Measurements from ENCODE around the gene LIX1. TPM values are rescaled to one million over a fixed set of nuclear protein-coding genes. Genes with fewer than 3 reads are reported as not detected.

Gene LIX1
- total and polyA plus RNA-seq, 8 donors: 0.12 to 1.8 (median 1.3) TPM; not detected in 3

DNA sequence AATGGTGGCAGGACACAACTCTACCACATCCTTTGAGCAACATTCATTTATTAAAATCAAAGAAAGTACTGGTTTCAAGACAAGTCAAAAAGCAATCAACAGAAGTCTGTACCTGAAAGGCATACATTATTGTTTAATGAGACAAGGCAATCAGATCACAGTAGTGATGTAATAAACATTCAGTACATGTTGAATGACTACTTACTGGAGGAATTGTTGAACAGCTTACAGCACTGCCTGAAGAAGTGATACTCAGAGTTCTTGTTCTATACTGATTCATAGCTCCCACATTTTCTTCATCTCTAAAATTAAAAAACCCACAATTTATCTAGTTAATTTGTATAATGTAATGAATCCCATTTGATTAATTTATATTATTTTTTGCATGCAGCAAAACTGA, 22.4 kb upstream of the LIX1 start:
- no peaks in the 10 kb centered on the region for H3K27me3 ChIP-seq
- TF ChIP-seq, protein P1, sequence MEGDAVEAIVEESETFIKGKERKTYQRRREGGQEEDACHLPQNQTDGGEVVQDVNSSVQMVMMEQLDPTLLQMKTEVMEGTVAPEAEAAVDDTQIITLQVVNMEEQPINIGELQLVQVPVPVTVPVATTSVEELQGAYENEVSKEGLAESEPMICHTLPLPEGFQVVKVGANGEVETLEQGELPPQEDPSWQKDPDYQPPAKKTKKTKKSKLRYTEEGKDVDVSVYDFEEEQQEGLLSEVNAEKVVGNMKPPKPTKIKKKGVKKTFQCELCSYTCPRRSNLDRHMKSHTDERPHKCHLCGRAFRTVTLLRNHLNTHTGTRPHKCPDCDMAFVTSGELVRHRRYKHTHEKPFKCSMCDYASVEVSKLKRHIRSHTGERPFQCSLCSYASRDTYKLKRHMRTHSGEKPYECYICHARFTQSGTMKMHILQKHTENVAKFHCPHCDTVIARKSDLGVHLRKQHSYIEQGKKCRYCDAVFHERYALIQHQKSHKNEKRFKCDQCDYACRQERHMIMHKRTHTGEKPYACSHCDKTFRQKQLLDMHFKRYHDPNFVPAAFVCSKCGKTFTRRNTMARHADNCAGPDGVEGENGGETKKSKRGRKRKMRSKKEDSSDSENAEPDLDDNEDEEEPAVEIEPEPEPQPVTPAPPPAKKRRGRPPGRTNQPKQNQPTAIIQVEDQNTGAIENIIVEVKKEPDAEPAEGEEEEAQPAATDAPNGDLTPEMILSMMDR (IDR thresholded peaks at IDR 0.05): no peak
- no peak for TF ChIP-seq POLR2A (IDR thresholded peaks at IDR 0.05)
- TF ChIP-seq EP300 (IDR thresholded peaks at IDR 0.05): no peak
- no peak for TF ChIP-seq POLR2AphosphoS5 (IDR thresholded peaks at IDR 0.05)
- peaks cover 12 to 90% (median 84%) of the 10 kb centered on the region in 4 donors for H3K36me3 ChIP-seq
- intact Hi-C loops (cut with DNase I; ENCODE audit: low total_unique reads): loop anchor here (5.0 kb wide), 2 partner anchors 298 to 413 kb away; no protein-coding TSS in a partner anchor
- no peak overlapping the region for H3K27ac ChIP-seq
- peaks cover 0 to 28% (median 12%) of the 10 kb centered on the region in 4 donors for H3K4me1 ChIP-seq
- DNase-seq: no peak
- H3K9me3 ChIP-seq: no peaks in the 10 kb centered on the region
- no peak overlapping the region for H3K4me3 ChIP-seq

DNA sequence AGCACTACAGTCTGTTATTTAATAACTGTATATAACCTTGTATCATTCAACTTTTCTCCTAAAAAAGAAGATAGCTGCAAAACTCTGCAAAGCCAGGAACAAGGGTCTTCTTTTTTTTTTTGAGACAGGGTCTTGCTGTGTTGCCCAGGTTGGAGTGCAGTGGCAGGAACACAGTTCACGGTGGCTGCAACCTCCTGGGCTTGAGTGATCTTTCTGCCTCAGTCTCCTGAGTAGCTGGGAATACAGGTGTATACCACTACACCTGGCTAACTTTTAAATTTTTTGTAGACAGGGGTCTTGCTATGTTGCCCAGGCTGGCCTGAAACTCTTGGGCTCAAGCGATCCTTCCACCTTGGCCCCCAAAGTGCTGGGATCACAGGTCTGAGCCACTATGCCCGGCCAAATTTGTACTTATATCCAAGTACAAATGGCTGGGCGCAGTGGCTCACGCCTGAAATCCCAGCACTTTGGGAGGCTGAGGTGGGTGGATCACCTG, 21.4 kb upstream of the LIX1 start:
- H3K36me3 ChIP-seq: peaks cover 14 to 90% (median 81%) of the 10 kb centered on the region in 4 donors
- TF ChIP-seq POLR2A (IDR thresholded peaks at IDR 0.05) (no peak), EP300 (IDR thresholded peaks at IDR 0.05) (no peak), POLR2AphosphoS5 (IDR thresholded peaks at IDR 0.05) (no peak)
- TF ChIP-seq, protein P1 (IDR thresholded peaks at IDR 0.05): no peak
- DNase-seq: no peak
- intact Hi-C loops (cut with DNase I; ENCODE audit: low total_unique reads): loop anchor here (5.0 kb wide), 2 partner anchors 297 to 412 kb away; no protein-coding TSS in a partner anchor
- H3K4me1 ChIP-seq: peaks cover 0 to 28% (median 12%) of the 10 kb centered on the region in 4 donors
- WGBS, 5 donors: 94 to 98% (median 95%) methylated on average over 5 of the region's 5 CpGs
- H3K27ac ChIP-seq: no peak overlapping the region
- H3K9me3 ChIP-seq: no peaks in the 10 kb centered on the region
- H3K4me3 ChIP-seq: no peak overlapping the region
- no peaks in the 10 kb centered on the region for H3K27me3 ChIP-seq

DNA sequence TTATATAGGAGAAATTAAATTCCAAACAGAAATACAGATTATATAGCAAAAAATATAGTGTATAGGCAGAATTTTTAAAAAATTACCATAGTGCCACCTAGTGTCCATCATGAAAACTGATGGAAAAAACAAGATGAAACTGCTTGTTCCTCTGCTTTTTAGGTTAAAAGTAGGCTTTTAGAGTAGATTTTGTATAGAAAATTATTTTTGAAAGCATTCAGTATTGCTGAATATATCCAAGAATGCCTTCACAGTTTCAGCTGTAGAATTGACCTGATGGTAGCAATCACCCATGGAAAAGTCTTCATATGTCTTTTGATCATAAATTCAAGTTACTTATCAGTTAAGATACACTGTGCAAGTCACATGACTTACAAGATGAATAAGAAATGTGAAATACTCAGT, 21.0 kb upstream of the LIX1 start:
- H3K4me3 ChIP-seq: no peak overlapping the region
- peak in 1 of 2 donors; percentile 33 for DNase-seq
- TF ChIP-seq, protein P1 (IDR thresholded peaks at IDR 0.05): peak in 4 of 7 experiments; percentile 42 to 60 (median 50)
- TF ChIP-seq EP300 (IDR thresholded peaks at IDR 0.05) (no peak), POLR2A (IDR thresholded peaks at IDR 0.05) (no peak)

DNA sequence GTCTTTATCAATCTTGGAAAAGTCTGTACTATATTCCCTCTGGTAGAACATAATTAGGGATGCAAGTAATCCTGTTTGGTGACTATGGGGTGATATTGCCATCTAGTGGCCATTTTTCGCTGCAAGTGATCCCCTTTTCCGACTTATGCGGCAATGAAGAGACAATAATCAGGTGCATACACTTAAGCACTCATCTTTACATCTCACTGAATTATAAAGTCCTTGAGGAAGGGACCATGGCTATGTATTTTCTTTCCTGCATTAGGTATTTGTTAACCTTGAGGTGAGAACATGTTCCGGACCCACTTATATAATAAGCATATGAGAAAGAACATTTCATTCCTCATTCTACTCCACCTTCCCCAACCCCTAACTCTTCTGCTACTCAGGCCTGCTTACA, 19.6 kb upstream of the LIX1 start:
- peak; percentile 60 to 92 for DNase-seq
- intact Hi-C loops (cut with DNase I; ENCODE audit: low total_unique reads): loop anchor here (5.0 kb wide), 2 partner anchors 295 to 410 kb away; no protein-coding TSS in a partner anchor
- TF ChIP-seq POLR2A (IDR thresholded peaks at IDR 0.05): no peak
- TF ChIP-seq, protein P1 (IDR thresholded peaks at IDR 0.05): peak in 5 of 7 experiments; percentile 74 to 88 (median 82)
- no peak for TF ChIP-seq POLR2AphosphoS5 (IDR thresholded peaks at IDR 0.05)
- no peak for TF ChIP-seq EP300 (IDR thresholded peaks at IDR 0.05)
- peaks cover 0 to 23% (median 8%) of the 10 kb centered on the region in 4 donors for H3K4me1 ChIP-seq
- H3K27ac ChIP-seq: no peak overlapping the region
- WGBS, 5 donors: 20 to 29% (median 28%) methylated on average over 4 of the region's 4 CpGs
- H3K36me3 ChIP-seq: peaks cover 14 to 77% (median 65%) of the 10 kb centered on the region in 4 donors
- peaks cover 0 to 17% (median 13%) of the 10 kb centered on the region in 4 donors for H3K9me3 ChIP-seq
- no peak overlapping the region for H3K4me3 ChIP-seq
- no peaks in the 10 kb centered on the region for H3K27me3 ChIP-seq

More for the DNA sequence above, 21.0 kb upstream of the LIX1 start:
- peaks cover 0 to 28% (median 12%) of the 10 kb centered on the region in 4 donors for H3K4me1 ChIP-seq
- intact Hi-C loops (cut with DNase I; ENCODE audit: low total_unique reads): loop anchor here (5.0 kb wide), 2 partner anchors 296 to 411 kb away; no protein-coding TSS in a partner anchor
- H3K27ac ChIP-seq: no peak overlapping the region
- H3K27me3 ChIP-seq: no peaks in the 10 kb centered on the region
- H3K9me3 ChIP-seq: peaks cover 0 to 4% (median 1%) of the 10 kb centered on the region in 4 donors
- peaks cover 14 to 90% (median 78%) of the 10 kb centered on the region in 4 donors for H3K36me3 ChIP-seq
